ENCODE results near the gene SND1. TPM values are rescaled to one million over a fixed set of nuclear protein-coding genes. Genes with fewer than 3 reads are reported as not detected.
A peak's percentile ranks its signal among the peaks of the same experiment; 100 is the strongest.

Gene SND1
- total and polyA plus RNA-seq, 2 donors (not counting 1 experiment from before 2014, with no cell fraction given): 137 to 174 TPM

- H3K79me2 ChIP-seq (ENCODE audit: control insufficient read depth, insufficient read depth, low read length): peaks cover 32% of the 10 kb centered on the region
- no peak overlapping the region for H3K27ac ChIP-seq (ENCODE audit: insufficient read depth, low read length)
- no peaks in the 10 kb centered on the region for H3K4me1 ChIP-seq (ENCODE audit: control insufficient read depth, extremely low read depth, insufficient read depth, low read length)
- no peaks in the 10 kb centered on the region for H3K9me3 ChIP-seq (ENCODE audit: control insufficient read depth, insufficient read depth, low read depth, low read length)
- no peak overlapping the region for H3K4me3 ChIP-seq (replicated peaks in 1 of 4; ENCODE audit: control extremely low read depth in 1 of 4, insufficient read depth in 1 of 4, low read depth in 3 of 4, low read length in 4 of 4)
- no peak overlapping the region for H3K4me2 ChIP-seq (ENCODE audit: extremely low read depth, insufficient read depth, low read length)
- H3K36me3 ChIP-seq (ENCODE audit: control insufficient read depth, insufficient read depth, low read length): no peaks in the 10 kb centered on the region
- no peak overlapping the region for H2AFZ ChIP-seq (ENCODE audit: low read length)
- H4K20me1 ChIP-seq (ENCODE audit: control insufficient read depth, extremely low read depth, insufficient read depth, low read length): peaks cover 2% of the 10 kb centered on the region
- H3K9ac ChIP-seq (ENCODE audit: insufficient read depth, low read length): no peak overlapping the region
- DNase-seq (ENCODE audit: low read depth in 2 of 2): no peak
- H3K27me3 ChIP-seq (ENCODE audit: control insufficient read depth, insufficient read depth, low read length): no peaks in the 10 kb centered on the region
- TF ChIP-seq EZH2 (IDR thresholded peaks at IDR 0.05; ENCODE audit: low read length, missing control alignments) (no peak), CTCF (conservative IDR thresholded peaks at IDR 0.05 in 1 of 2, IDR thresholded peaks at IDR 0.05 in 1 of 2; ENCODE audit: low read depth in 1 of 2, low read length in 2 of 2) (peak; percentile 35 to 54)
These were observed 140.7 kb downstream of the SND1 start for GRCh38 chr7:127792528-127793342.

- Histone ChIP-seq H3K4me3 (replicated peaks in 1 of 4; ENCODE audit: control extremely low read depth in 1 of 4, insufficient read depth in 1 of 4, low read depth in 3 of 4, low read length in 4 of 4) (no peak overlapping the region), H3K79me2 (ENCODE audit: control insufficient read depth, insufficient read depth, low read length) (peaks cover 35% of the 10 kb centered on the region), H3K27ac (ENCODE audit: insufficient read depth, low read length) (no peak overlapping the region)
These were observed 141.6 kb downstream of the SND1 start for GRCh38 chr7:127793582-127793981.

GRCh38 chr7:127794136-127794535 lies 142.1 kb downstream of the SND1 start:
- no peak for DNase-seq (ENCODE audit: low read depth in 2 of 2)
- Histone ChIP-seq H3K27me3 (ENCODE audit: control insufficient read depth, insufficient read depth, low read length) (no peaks in the 10 kb centered on the region), H3K27ac (ENCODE audit: insufficient read depth, low read length) (no peak overlapping the region), H3K4me2 (ENCODE audit: extremely low read depth, insufficient read depth, low read length) (no peak overlapping the region), H3K9me3 (ENCODE audit: control insufficient read depth, insufficient read depth, low read depth, low read length) (no peaks in the 10 kb centered on the region), H3K36me3 (ENCODE audit: control insufficient read depth, insufficient read depth, low read length) (no peaks in the 10 kb centered on the region), H3K4me1 (ENCODE audit: control insufficient read depth, extremely low read depth, insufficient read depth, low read length) (no peaks in the 10 kb centered on the region), H3K4me3 (replicated peaks in 1 of 4; ENCODE audit: control extremely low read depth in 1 of 4, insufficient read depth in 1 of 4, low read depth in 3 of 4, low read length in 4 of 4) (no peak overlapping the region), H4K20me1 (ENCODE audit: control insufficient read depth, extremely low read depth, insufficient read depth, low read length) (peaks cover 3% of the 10 kb centered on the region), H3K79me2 (ENCODE audit: control insufficient read depth, insufficient read depth, low read length) (peaks cover 38% of the 10 kb centered on the region), H2AFZ (ENCODE audit: low read length) (no peak overlapping the region), H3K9ac (ENCODE audit: insufficient read depth, low read length) (no peak overlapping the region)
- TF ChIP-seq EZH2 (IDR thresholded peaks at IDR 0.05; ENCODE audit: low read length, missing control alignments): no peak
- TF ChIP-seq CTCF (conservative IDR thresholded peaks at IDR 0.05 in 1 of 2, IDR thresholded peaks at IDR 0.05 in 1 of 2; ENCODE audit: low read depth in 1 of 2, low read length in 2 of 2): no peak

More at GRCh38 chr7:127793582-127793981, 141.6 kb downstream of the SND1 start:
- Histone ChIP-seq H3K9ac (ENCODE audit: insufficient read depth, low read length) (no peak overlapping the region), H3K4me1 (ENCODE audit: control insufficient read depth, extremely low read depth, insufficient read depth, low read length) (no peaks in the 10 kb centered on the region), H3K9me3 (ENCODE audit: control insufficient read depth, insufficient read depth, low read depth, low read length) (no peaks in the 10 kb centered on the region), H2AFZ (ENCODE audit: low read length) (no peak overlapping the region), H3K4me2 (ENCODE audit: extremely low read depth, insufficient read depth, low read length) (no peak overlapping the region), H4K20me1 (ENCODE audit: control insufficient read depth, extremely low read depth, insufficient read depth, low read length) (peaks cover 3% of the 10 kb centered on the region), H3K27me3 (ENCODE audit: control insufficient read depth, insufficient read depth, low read length) (no peaks in the 10 kb centered on the region), H3K36me3 (ENCODE audit: control insufficient read depth, insufficient read depth, low read length) (no peaks in the 10 kb centered on the region)
- TF ChIP-seq EZH2 (IDR thresholded peaks at IDR 0.05; ENCODE audit: low read length, missing control alignments): no peak
- no peak for TF ChIP-seq CTCF (conservative IDR thresholded peaks at IDR 0.05 in 1 of 2, IDR thresholded peaks at IDR 0.05 in 1 of 2; ENCODE audit: low read depth in 1 of 2, low read length in 2 of 2)
- no peak for DNase-seq (ENCODE audit: low read depth in 2 of 2)
